Smooth muscle cell (in vitro differentiated cells): ENCODE data around the gene BORCS6. TPM values are rescaled to one million over a fixed set of nuclear protein-coding genes. Genes with fewer than 3 reads are reported as not detected.

Experiments used
- DNase-seq: peaks from one replicate; lab custom pipeline; 2025; ENCODE audit not compliant: unreplicated experiment; lab: John Stamatoyannopoulos, UW
- H2AFZ ChIP-seq: fragments of 200-600 bp; sonication (generic); 2 replicates; pipeline ENCODE4 v1.6.0; 2016; ENCODE audit warnings: antibody characterized with exemption, low read depth, mild to moderate bottlenecking
- H3F3A ChIP-seq: fragments of 200-600 bp; sonication (generic); 2 replicates; pipeline ENCODE4 v1.6.0; 2017; ENCODE audit warnings: antibody characterized with exemption, low read depth
- H3K27ac ChIP-seq: fragments of 200-600 bp; sonication (generic); 2 replicates; pipeline ENCODE4 v1.5.1; 2016; ENCODE audit warnings: low read depth, mild to moderate bottlenecking
- H3K27me3 ChIP-seq: fragments of 200-600 bp; sonication (generic); 2 replicates; pipeline ENCODE4 v1.6.1; 2016; ENCODE audit warnings: low read depth, mild to moderate bottlenecking
- H3K36me3 ChIP-seq: fragments of 200-600 bp; sonication (generic); 2 replicates; pipeline ENCODE4 v1.5.1; 2016; ENCODE audit warnings: low read depth
- H3K4me1 ChIP-seq: fragments of 200-600 bp; sonication (generic); 2 replicates; pipeline ENCODE4 v1.5.1; 2016; ENCODE audit warnings: low read depth
- H3K4me2 ChIP-seq: fragments of 200-600 bp; sonication (generic); 2 replicates; pipeline ENCODE4 v1.6.0; 2016; ENCODE audit warnings: mild to moderate bottlenecking
- H3K4me3 ChIP-seq: fragments of 200-600 bp; sonication (generic); 2 replicates; pipeline ENCODE4 v1.5.1; 2016; ENCODE audit warnings: mild to moderate bottlenecking
- H3K79me2 ChIP-seq: fragments of 200-600 bp; sonication (generic); 2 replicates; pipeline ENCODE4 v1.6.0; 2016; ENCODE audit warnings: low read depth, mild to moderate bottlenecking
- H3K9ac ChIP-seq: fragments of 200-600 bp; sonication (generic); 2 replicates; pipeline ENCODE4 v1.6.0; 2016; ENCODE audit warnings: low read depth
- H3K9me3 ChIP-seq: fragments of 200-600 bp; sonication (generic); replicated peaks from 2 replicates; pipeline ENCODE4 v1.5.1; 2016; ENCODE audit warnings: low read depth
- H4K20me1 ChIP-seq: fragments of 200-600 bp; sonication (generic); 2 replicates; pipeline ENCODE4 v1.6.0; 2016; ENCODE audit warnings: low read depth
- CTCF ChIP-seq: fragments of 200-600 bp; sonication (generic); IDR thresholded peaks from 2 replicates; pipeline ENCODE4 v1.5.1; 2017; ENCODE audit warnings: borderline replicate concordance, mild to moderate bottlenecking, antibody characterized with exemption; ENCODE audit not compliant: insufficient read depth, poor library complexity, severe bottlenecking
- WGBS: methylation state at CpG from one replicate; pipeline ENCODE4 v1.1.7; 2016; ENCODE audit warnings: low lambda C conversion rate; 5-methylcytosine and 5-hydroxymethylcytosine counted together
- polyA plus RNA-seq: library from polyadenylated mRNA; unstranded; fragments of >200 nt; fragmentation: Nextera tagmentation; extraction: Ambion mirVana; gene quantifications from 2 replicates; pipeline ENCODE4 v1.2.1, GENCODE V29; 2016
- total RNA-seq: library from RNA; depleted of rRNA; stranded (reverse); fragments of >200 nt; gene quantifications from 2 replicates; pipeline ENCODE4 v1.2.3, GENCODE V29; 2014

Gene BORCS6
- total and polyA plus RNA-seq, 2 experiments from 2014 or later = 3.2 to 6.3 TPM

- 94% methylated on average over 26 of the region's 26 CpGs for WGBS
- Histone ChIP-seq H2AFZ (no peak overlapping the region), H3K4me3 (no peak overlapping the region), H3F3A (peaks cover under 1% of the 10 kb centered on the region), H3K79me2 (peaks cover 10% of the 10 kb centered on the region), H3K36me3 (peaks cover 5% of the 10 kb centered on the region), H3K27ac (no peak overlapping the region), H3K4me1 (no peaks in the 10 kb centered on the region), H3K4me2 (no peak overlapping the region), H3K27me3 (no peaks in the 10 kb centered on the region), H3K9ac (no peak overlapping the region), H4K20me1 (peaks cover 80% of the 10 kb centered on the region), H3K9me3 (no peaks in the 10 kb centered on the region)
- no peak for DNase-seq
- TF ChIP-seq CTCF = no peak
Observed at GRCh38 chr17:8147141-8147804, 42.7 kb downstream of the BORCS6 start.

- no peak overlapping the region for H3K27ac ChIP-seq
- no peak for DNase-seq
- peaks cover 5% of the 10 kb centered on the region for H3K36me3 ChIP-seq
- H3K4me2 ChIP-seq = no peak overlapping the region
- peaks cover 10% of the 10 kb centered on the region for H3K79me2 ChIP-seq
- no peaks in the 10 kb centered on the region for H3K4me1 ChIP-seq
- 98% methylated on average over 14 of the region's 14 CpGs for WGBS
- H3K9ac ChIP-seq = no peak overlapping the region
- no peak overlapping the region for H2AFZ ChIP-seq
- H3K9me3 ChIP-seq = no peaks in the 10 kb centered on the region
- H3F3A ChIP-seq = peaks cover 3% of the 10 kb centered on the region
- H3K27me3 ChIP-seq = no peaks in the 10 kb centered on the region
- TF ChIP-seq CTCF = no peak
- H4K20me1 ChIP-seq = peaks cover 77% of the 10 kb centered on the region
- H3K4me3 ChIP-seq = no peak overlapping the region
Observed at GRCh38 chr17:8146381-8147140, 43.4 kb downstream of the BORCS6 start.

- DNase-seq = no peak
Observed at GRCh38 chr17:8145811-8146210, 44.2 kb downstream of the BORCS6 start.

More at GRCh38 chr17:8145811-8146210, 44.2 kb downstream of the BORCS6 start:
- H3K9ac ChIP-seq = no peak overlapping the region
- peaks cover 5% of the 10 kb centered on the region for H3K36me3 ChIP-seq
- peaks cover 3% of the 10 kb centered on the region for H3F3A ChIP-seq
- H4K20me1 ChIP-seq = peaks cover 77% of the 10 kb centered on the region
- no peak overlapping the region for H3K27ac ChIP-seq
- no peak overlapping the region for H3K4me2 ChIP-seq
- no peak overlapping the region for H2AFZ ChIP-seq
- no peaks in the 10 kb centered on the region for H3K27me3 ChIP-seq
- H3K9me3 ChIP-seq = no peaks in the 10 kb centered on the region
- TF ChIP-seq CTCF = no peak
- 98% methylated on average over 12 of the region's 12 CpGs for WGBS
- H3K4me1 ChIP-seq = no peaks in the 10 kb centered on the region
- peaks cover 9% of the 10 kb centered on the region for H3K79me2 ChIP-seq
- H3K4me3 ChIP-seq = no peak overlapping the region
